SK-N-SH (cell line): Measurements from ENCODE around the gene AVPR1B. TPM values are rescaled to one million over a fixed set of nuclear protein-coding genes. Genes with fewer than 3 reads are reported as not detected.

ENCODE experiments used
- CTCF ChIA-PET: fragments of 300-600, 350-600 bp; formaldehyde crosslinking; extraction: SDS; loops from one replicate; lab custom pipeline; 2021; lab: Yijun Ruan, JAX
- POLR2A ChIA-PET: fragments of 350-600 bp; sonication (Branson Sonifier 250); formaldehyde crosslinking; extraction: SDS; loops from one replicate; lab custom pipeline; 2020; ENCODE audit warnings: antibody characterized with exemption, inconsistent platforms; lab: Yijun Ruan, JAX
- DNase-seq: peaks from one replicate; pipeline ENCODE4 v3.0.0; 2012
- H2AFZ ChIP-seq: fragments of 200-600 bp; sonication (generic); 2 replicates; pipeline ENCODE4 v1.8.1; 2016; ENCODE audit warnings: antibody characterized with exemption, mild to moderate bottlenecking, low read depth
- H3F3A ChIP-seq: fragments of 200-600 bp; sonication (generic); replicated peaks from 2 replicates; pipeline ENCODE3; 2016; ENCODE audit warnings: antibody characterized with exemption, mild to moderate bottlenecking; ENCODE audit not compliant: insufficient read depth
- H3K27ac ChIP-seq, 2 experiments: fragments of 200-500 bp in 1 of 2; fragments of 200-600 bp in 1 of 2; sonication (Bioruptor generic) in 1 of 2; sonication (generic), shearing (Covaris generic) in 1 of 2; 2 replicates each; pipeline versions ENCODE4 v1.5.1 to v1.6.1; 2014 to 2016; ENCODE audit warnings: low read depth in 2 of 2, inconsistent platforms in 1 of 2, low read length in 1 of 2, mild to moderate bottlenecking in 1 of 2, mixed read lengths in 1 of 2
- H3K27me3 ChIP-seq: fragments of 200-600 bp; sonication (generic), shearing (Covaris generic); 2 replicates; pipeline ENCODE4 v1.6.1; 2016; ENCODE audit warnings: mixed run types; ENCODE audit not compliant: insufficient read depth
- H3K36me3 ChIP-seq, 2 experiments: fragments of 200-500 bp in 1 of 2; fragments of 200-600 bp in 1 of 2; sonication (Bioruptor generic) in 1 of 2; sonication (generic) in 1 of 2; replicated peaks in 1 of 2; 2 replicates each; pipeline versions ENCODE3 to v1.5.1; 2014 to 2016; ENCODE audit warnings: low read length in 1 of 2, mild to moderate bottlenecking in 1 of 2; ENCODE audit not compliant: insufficient read depth in 2 of 2, control insufficient read depth in 1 of 2
- H3K4me1 ChIP-seq, 2 experiments: fragments of 200-500 bp in 1 of 2; fragments of 200-600 bp in 1 of 2; sonication (Bioruptor generic) in 1 of 2; sonication (generic), shearing (Covaris generic) in 1 of 2; 2 replicates each; pipeline versions ENCODE4 v1.5.1 to v1.6.1; 2014 to 2016; ENCODE audit warnings: low read depth in 1 of 2, low read length in 1 of 2, mixed run types in 1 of 2; ENCODE audit not compliant: insufficient read depth in 2 of 2, control insufficient read depth in 1 of 2
- H3K4me2 ChIP-seq: fragments of 200-600 bp; sonication (generic), shearing (Covaris generic); 2 replicates; pipeline ENCODE4 v1.6.1; 2017; ENCODE audit warnings: mixed run types
- H3K4me3 ChIP-seq, 2 experiments: fragments of 200-500 bp in 1 of 2; fragments of 200-600 bp in 1 of 2; sonication (Bioruptor generic) in 1 of 2; sonication (generic), shearing (Covaris generic) in 1 of 2; 2 replicates each; pipeline versions ENCODE4 v1.5.1 to v1.8.1; 2014 to 2016; ENCODE audit warnings: low read depth in 2 of 2, inconsistent platforms in 1 of 2, low read length in 1 of 2, mild to moderate bottlenecking in 1 of 2, mixed read lengths in 1 of 2, moderate library complexity in 1 of 2
- H3K79me2 ChIP-seq: fragments of 200-600 bp; sonication (generic); 2 replicates; pipeline ENCODE4 v1.8.1; 2017; ENCODE audit warnings: mild to moderate bottlenecking; ENCODE audit not compliant: insufficient read depth
- H3K9ac ChIP-seq: fragments of 200-600 bp; sonication (generic); 2 replicates; pipeline ENCODE4 v1.6.1; 2017; ENCODE audit warnings: mixed run types
- H3K9me2 ChIP-seq: fragments of 200-600 bp; sonication (generic); 2 replicates; pipeline ENCODE4 v1.6.1; 2017; ENCODE audit warnings: mixed run types
- H3K9me3 ChIP-seq: fragments of 200-600 bp; sonication (generic); 2 replicates; pipeline ENCODE4 v1.6.1; 2017; ENCODE audit warnings: mixed run types, mild to moderate bottlenecking, moderate library complexity
- H4K20me1 ChIP-seq: fragments of 200-600 bp; sonication (generic); 2 replicates; pipeline ENCODE4 v1.6.1; 2017; ENCODE audit warnings: mild to moderate bottlenecking, mixed run types; ENCODE audit not compliant: insufficient read depth
- CHD2 ChIP-seq: fragments of 150-350 bp; IDR thresholded peaks from 2 replicates; pipeline ENCODE4 v1.6.1; 2018; ENCODE audit warnings: low read length; ENCODE audit not compliant: partially characterized antibody
- FOSL2 ChIP-seq: IDR thresholded peaks from 2 replicates; pipeline ENCODE4 v1.4.0; 2012; ENCODE audit warnings: low read depth, mild to moderate bottlenecking, moderate library complexity, borderline replicate concordance
- FOXM1 ChIP-seq: IDR thresholded peaks from 2 replicates; pipeline ENCODE4 v1.4.0; 2012; ENCODE audit warnings: low read depth, mild to moderate bottlenecking
- IRF3 ChIP-seq: fragments of 150-350 bp; IDR thresholded peaks from 2 replicates; pipeline ENCODE4 v1.6.1; 2016; ENCODE audit warnings: mild to moderate bottlenecking, low read depth, low read length
- MAX ChIP-seq: IDR thresholded peaks from 2 replicates; pipeline ENCODE4 v1.4.0; 2012; ENCODE audit warnings: low read depth
- MEF2A ChIP-seq: IDR thresholded peaks from 2 replicates; pipeline ENCODE4 v1.4.0; 2012; ENCODE audit warnings: low read depth, borderline replicate concordance
- POLR2AphosphoS5 ChIP-seq: IDR thresholded peaks from 2 replicates; pipeline ENCODE4 v1.6.1; 2012; ENCODE audit warnings: low read depth, low read length
- RAD21 ChIP-seq: IDR thresholded peaks from 2 replicates; pipeline ENCODE4 v1.6.1; 2012; ENCODE audit warnings: mild to moderate bottlenecking, low read length
- RCOR1 ChIP-seq: fragments of 150-350 bp; IDR thresholded peaks from 2 replicates; pipeline ENCODE4 v1.6.1; 2017; ENCODE audit warnings: antibody characterized with exemption, low read length
- REST ChIP-seq: IDR thresholded peaks from 2 replicates; pipeline ENCODE4 v1.6.1; 2012; ENCODE audit warnings: mild to moderate bottlenecking, low read depth, low read length, moderate library complexity
- RFX5 ChIP-seq: IDR thresholded peaks from 2 replicates; pipeline ENCODE4 v1.6.1; 2012; ENCODE audit warnings: mild to moderate bottlenecking, improper control_type of control experiment, low read length
- RXRA ChIP-seq: IDR thresholded peaks from 2 replicates; pipeline ENCODE4 v1.4.0; 2012; ENCODE audit warnings: low read depth, mild to moderate bottlenecking, borderline replicate concordance
- SMC3 ChIP-seq: IDR thresholded peaks from 2 replicates; pipeline ENCODE4 v1.6.1; 2012; ENCODE audit warnings: low read depth, low read length, improper control_type of control experiment
- TAF1 ChIP-seq: IDR thresholded peaks from 2 replicates; pipeline ENCODE4 v1.6.1; 2012; ENCODE audit warnings: low read depth, mild to moderate bottlenecking, low read length, moderate library complexity, borderline replicate concordance
- TEAD4 ChIP-seq: IDR thresholded peaks from 2 replicates; pipeline ENCODE4 v1.4.0; 2012; ENCODE audit warnings: mild to moderate bottlenecking, borderline replicate concordance; ENCODE audit not compliant: insufficient read depth
- YY1 ChIP-seq: IDR thresholded peaks from 2 replicates; pipeline ENCODE4 v1.4.0; 2012; ENCODE audit warnings: low read depth, mild to moderate bottlenecking
- ZBTB33 ChIP-seq: IDR thresholded peaks from 2 replicates; pipeline ENCODE4 v1.4.0; 2012; ENCODE audit warnings: low read depth, borderline replicate concordance
- WGBS: methylation state at CpG from one replicate; pipeline ENCODE4 v1.1.6; 2017; ENCODE audit warnings: low lambda C conversion rate; 5-methylcytosine and 5-hydroxymethylcytosine counted together
- polyA plus RNA-seq, 3 experiments: library from polyadenylated mRNA; depleted of rRNA; stranded (reverse); fragments of >200 nt; gene quantifications; 2 replicates each; pipeline ENCODE4 v1.2.3, GENCODE V29; 2012

AVPR1B gene
- polyA plus RNA-seq, 1 of the 3 experiments (the other 2 are of a cell fraction): not detected

- 74% methylated on average over 9 of the region's 9 CpGs for WGBS
- H3K27me3 ChIP-seq: peaks cover 23% of the 10 kb centered on the region
- DNase-seq: no peak
- H3F3A ChIP-seq: no peaks in the 10 kb centered on the region
- ChIA-PET POLR2A (no interaction called here), CTCF (interaction anchor here (1.3 kb wide), 1 partner anchor 35 kb away, joined by 3 read pairs; no protein-coding TSS in a partner anchor)
- no peaks in the 10 kb centered on the region for H3K9me3 ChIP-seq
- no peak overlapping the region for H2AFZ ChIP-seq
- H3K4me3 ChIP-seq: no peak overlapping the region
- no peaks in the 10 kb centered on the region for H3K4me1 ChIP-seq
- no peaks in the 10 kb centered on the region for H3K9me2 ChIP-seq
- no peak overlapping the region for H3K27ac ChIP-seq
- H3K79me2 ChIP-seq: no peaks in the 10 kb centered on the region
- no peak overlapping the region for H3K4me2 ChIP-seq
- no peaks in the 10 kb centered on the region for H4K20me1 ChIP-seq
- H3K36me3 ChIP-seq: no peaks in the 10 kb centered on the region
- no peak overlapping the region for H3K9ac ChIP-seq
- TF ChIP-seq MAX (no peak), MEF2A (no peak), YY1 (no peak), RCOR1 (no peak), CHD2 (no peak), FOSL2 (no peak), RFX5 (no peak), FOXM1 (no peak), IRF3 (no peak), ZBTB33 (no peak)
These were observed 46.4 kb downstream of the AVPR1B start for GRCh38 chr1:206070627-206071304.

- Histone ChIP-seq H3K4me3 (no peak overlapping the region), H3K9me2 (no peaks in the 10 kb centered on the region), H2AFZ (no peak overlapping the region), H3K9ac (no peak overlapping the region), H3F3A (no peaks in the 10 kb centered on the region), H3K27me3 (peaks cover 18% of the 10 kb centered on the region), H3K4me2 (no peak overlapping the region), H3K79me2 (no peaks in the 10 kb centered on the region), H3K27ac (no peak overlapping the region), H3K4me1 (no peaks in the 10 kb centered on the region; a peak in 1 of 4 replicates), H4K20me1 (no peaks in the 10 kb centered on the region), H3K9me3 (no peaks in the 10 kb centered on the region), H3K36me3 (no peaks in the 10 kb centered on the region)
- POLR2A ChIA-PET: no interaction called here
- 0% methylated on average over 1 of the region's 1 CpG for WGBS
- CTCF ChIA-PET: interaction anchor here (1.3 to 1.8 kb wide), 3 partner anchors 14 to 38 kb away, joined by 3 to 6 read pairs (median 4); no protein-coding TSS in a partner anchor
- no peak for DNase-seq
- no peak for TF ChIP-seq REST
- no peak for TF ChIP-seq ZBTB33
- TF ChIP-seq RAD21: no peak
- TF ChIP-seq POLR2AphosphoS5: no peak
- TF ChIP-seq SMC3: no peak
- TF ChIP-seq TAF1: no peak
- TF ChIP-seq RXRA: no peak
- no peak for TF ChIP-seq RFX5
- TF ChIP-seq YY1: no peak
- TF ChIP-seq MEF2A: no peak
- TF ChIP-seq TEAD4: no peak
- TF ChIP-seq FOSL2: no peak
These were observed 48.9 kb downstream of the AVPR1B start for GRCh38 chr1:206068314-206068713.
